ENCODE measurements around the gene ITGB4.

ITGB4 gene

DNA sequence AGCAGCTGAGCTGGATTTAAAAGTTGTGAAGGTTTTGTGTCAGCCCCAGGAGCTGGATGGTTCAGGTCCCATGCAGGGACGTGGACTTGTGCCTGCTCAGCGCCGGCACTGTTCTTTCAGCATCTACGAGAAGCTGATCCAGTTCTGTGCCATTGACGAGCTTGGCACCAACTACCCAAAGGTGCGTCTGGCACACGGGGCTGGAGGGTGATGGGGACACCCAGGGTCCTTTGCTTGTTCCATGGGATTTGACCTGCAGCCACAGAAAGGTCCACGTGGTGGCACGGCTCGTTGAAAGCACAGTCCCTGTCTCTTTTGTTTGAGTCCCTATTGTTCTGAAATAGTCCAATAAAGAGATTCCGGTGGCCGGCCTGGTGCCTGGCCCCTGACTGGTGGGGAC, 18.1 kb upstream of the ITGB4 start:
- Histone ChIP-seq H3K9me3 (replicated peaks in 1 of 11) (no peaks in the 10 kb centered on the region), H3K27me3 (no peaks in the 10 kb centered on the region), H3K4me2 (no peak overlapping the region), H3K4me1 (peaks cover 0 to 28% (median 7%) of the 10 kb centered on the region in 10 experiments; a peak in 17 of 20 replicates), H3K36me3 (peaks cover 98 to 100% (median 100%) of the 10 kb centered on the region in 11 experiments), H4K20me1 (peaks cover 0 to 28% (median 0%) of the 10 kb centered on the region in 11 experiments; a peak in 7 of 22 replicates), H3K9ac (no peak overlapping the region), H3K27ac (0 out of 22 replicates have a peak overlapping the region, but pooled peaks of 1 of the 11 experiments have one; percentile 6), H3K4me3 (no peak overlapping the region)
- TF ChIP-seq Cebpa-rat (IDR thresholded peaks at IDR 0.05): no peak

DNA sequence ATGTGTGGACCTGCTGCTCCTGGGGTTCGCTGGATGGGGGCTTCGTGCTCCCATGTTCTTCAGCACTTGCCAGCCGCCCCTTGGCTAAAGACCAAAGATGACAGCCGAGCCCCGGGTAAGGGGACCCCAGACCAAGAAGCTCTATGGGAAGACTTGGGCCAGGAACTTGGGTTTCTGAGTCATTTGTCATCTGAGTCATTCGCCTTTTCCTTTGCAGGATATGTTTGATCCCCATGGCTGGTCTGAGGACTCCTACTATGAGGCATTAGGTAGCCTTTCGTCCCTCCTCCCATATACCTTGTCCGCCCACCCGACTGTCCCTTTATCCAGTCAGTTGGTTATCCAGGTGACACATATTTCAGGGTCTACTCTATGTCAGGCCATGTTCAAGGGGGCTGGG, 17.7 kb upstream of the ITGB4 start:
- no peaks in the 10 kb centered on the region for H3K27me3 ChIP-seq
- H3K27ac ChIP-seq: 0 out of 22 replicates have a peak overlapping the region, but pooled peaks of 1 of the 11 experiments have one; percentile 6
- no peak overlapping the region for H3K4me2 ChIP-seq
- TF ChIP-seq Cebpa-rat (IDR thresholded peaks at IDR 0.05): no peak
- peaks cover 99 to 100% (median 100%) of the 10 kb centered on the region in 11 experiments for H3K36me3 ChIP-seq
- H3K4me3 ChIP-seq: no peak overlapping the region
- H3K9me3 ChIP-seq (replicated peaks in 1 of 11): no peaks in the 10 kb centered on the region
- H3K9ac ChIP-seq: no peak overlapping the region
- H3K4me1 ChIP-seq: peaks cover 0 to 25% (median 3%) of the 10 kb centered on the region in 10 experiments; a peak in 12 of 20 replicates
- peaks cover 0 to 24% (median 0%) of the 10 kb centered on the region in 11 experiments; a peak in 6 of 22 replicates for H4K20me1 ChIP-seq

DNA sequence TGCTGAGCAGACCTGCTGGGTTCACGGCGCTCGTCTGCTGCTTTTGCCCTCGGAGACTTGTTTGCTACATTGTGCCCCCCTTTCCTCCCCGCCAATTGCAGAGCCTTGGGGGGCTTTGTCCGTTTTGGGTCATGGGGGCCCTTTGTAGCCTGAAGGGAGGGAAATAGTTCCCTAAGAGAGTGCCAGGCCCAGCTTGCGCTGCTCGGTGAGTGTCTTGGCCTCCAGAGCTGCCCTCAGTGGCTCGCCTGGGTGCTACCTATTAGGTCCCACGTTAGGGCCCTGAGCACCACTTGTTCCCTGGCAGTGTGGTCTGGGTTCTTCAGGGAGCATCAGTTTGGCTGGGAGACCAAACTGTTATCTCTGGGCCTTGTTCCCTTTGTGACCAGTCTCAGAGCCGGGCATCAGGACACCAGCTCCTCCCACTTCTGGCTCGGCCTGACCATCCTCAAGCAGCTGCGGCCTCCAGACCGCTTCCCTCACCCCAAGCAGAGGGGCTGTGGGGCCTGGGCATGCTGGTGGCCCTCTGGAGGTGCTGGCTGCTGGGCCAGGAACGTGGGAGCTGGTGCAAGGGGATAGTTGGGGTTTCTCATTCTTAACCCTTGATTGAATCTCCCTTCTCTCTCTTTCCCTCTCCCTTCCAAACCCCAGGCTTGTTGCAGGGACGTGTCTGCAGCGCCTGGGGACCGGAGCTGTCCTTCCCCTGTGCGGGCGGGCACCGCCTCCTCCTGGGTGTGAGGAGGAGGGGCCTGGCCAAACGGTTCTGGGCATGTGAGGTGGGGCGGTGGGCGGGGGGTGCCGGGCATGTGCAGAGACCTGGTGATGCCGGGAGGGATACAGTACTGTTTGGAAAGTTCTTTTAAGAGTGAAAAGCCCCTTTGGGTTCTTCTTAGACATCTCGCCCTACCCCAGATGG, 16.0 kb upstream of the ITGB4 start:
- TF ChIP-seq Cebpa-rat (IDR thresholded peaks at IDR 0.05): no peak
- Histone ChIP-seq H3K36me3 (peaks cover 85 to 89% (median 87%) of the 10 kb centered on the region in 11 experiments), H3K4me2 (no peak overlapping the region)

DNA sequence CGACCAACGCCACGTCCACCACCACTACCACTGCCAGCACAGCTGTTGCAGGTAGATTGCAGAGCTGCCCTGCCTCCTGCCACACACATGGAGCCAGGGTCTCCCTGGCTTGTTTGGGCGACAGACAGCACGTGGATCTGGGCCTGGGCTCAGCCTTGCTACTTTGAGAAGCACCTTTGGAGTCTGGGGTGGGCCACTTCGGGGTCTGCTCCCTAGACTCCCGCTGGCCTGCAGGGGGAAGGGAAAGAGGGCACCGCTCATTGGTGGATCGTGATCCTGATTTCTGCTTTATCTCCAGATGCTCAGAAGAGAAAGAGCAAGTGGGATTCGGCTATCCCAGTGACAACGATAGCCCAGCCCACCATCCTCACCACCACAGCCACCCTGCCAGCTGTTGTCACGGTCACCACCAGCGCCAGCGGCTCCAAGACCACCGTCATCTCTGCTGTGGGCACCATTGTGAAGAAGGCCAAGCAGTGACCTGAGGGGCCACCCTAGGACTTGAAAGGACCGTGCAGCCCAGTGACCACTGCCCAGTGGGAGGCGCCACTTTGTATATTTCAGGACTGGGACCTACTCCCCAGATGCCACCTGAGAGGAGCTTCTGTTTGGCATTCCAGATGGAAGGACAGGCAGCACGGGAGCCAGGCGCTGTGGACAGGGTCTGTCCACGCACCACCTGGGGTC, 15.1 kb upstream of the ITGB4 start:
- H3K9me3 ChIP-seq (replicated peaks in 1 of 11): no peaks in the 10 kb centered on the region
- TF ChIP-seq Cebpa-rat (IDR thresholded peaks at IDR 0.05): no peak
- H4K20me1 ChIP-seq: peaks cover 0 to 12% (median 0%) of the 10 kb centered on the region in 11 experiments; a peak in 2 of 22 replicates
- H3K27me3 ChIP-seq: no peaks in the 10 kb centered on the region
- no peak overlapping the region for H3K9ac ChIP-seq
- H3K36me3 ChIP-seq: peaks cover 76 to 79% (median 77%) of the 10 kb centered on the region in 11 experiments
- 0 out of 22 replicates have a peak overlapping the region, but pooled peaks of 1 of the 11 experiments have one; percentile 43 for H3K27ac ChIP-seq
- no peak overlapping the region for H3K4me2 ChIP-seq
- H3K4me3 ChIP-seq: no peak overlapping the region
- H3K4me1 ChIP-seq: peaks cover 0 to 30% (median 4%) of the 10 kb centered on the region in 10 experiments; a peak in 9 of 20 replicates

More for the DNA sequence above, 16.0 kb upstream of the ITGB4 start:
- Histone ChIP-seq H3K27ac (no peak overlapping the region; a peak in 1 of 22 replicates), H4K20me1 (peaks cover 0 to 16% (median 0%) of the 10 kb centered on the region in 11 experiments; a peak in 2 of 22 replicates), H3K4me1 (peaks cover 0 to 25% (median 0%) of the 10 kb centered on the region in 10 experiments; a peak in 6 of 20 replicates), H3K4me3 (no peak overlapping the region), H3K9ac (no peak overlapping the region), H3K9me3 (replicated peaks in 1 of 11) (no peaks in the 10 kb centered on the region), H3K27me3 (no peaks in the 10 kb centered on the region)

DNA sequence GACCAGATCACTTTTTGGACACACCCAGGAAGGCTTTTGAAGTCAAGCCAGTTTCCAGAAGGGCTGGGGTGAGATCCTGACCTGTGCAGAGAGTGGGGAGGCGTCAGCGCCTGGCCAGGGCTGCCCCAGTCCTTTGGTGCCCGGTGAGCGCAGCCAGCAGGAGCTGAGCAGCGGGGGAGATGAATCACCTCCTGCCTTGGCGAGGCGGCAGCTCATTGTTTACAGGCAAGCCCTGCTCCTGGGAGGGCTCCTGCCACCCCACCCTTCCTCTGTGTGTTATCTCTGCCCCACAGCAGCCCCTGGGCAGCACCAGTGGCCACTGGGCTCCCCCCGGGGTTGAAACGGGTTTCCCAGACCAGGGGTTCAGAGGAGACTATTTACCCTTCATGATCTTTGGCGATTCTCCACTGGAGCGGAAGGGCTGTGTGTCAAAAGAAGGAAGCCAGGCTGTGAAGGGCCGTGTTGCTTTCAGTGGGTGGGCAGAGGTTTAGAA, 14.1 kb upstream of the ITGB4 start:
- H3K4me2 ChIP-seq: peak overlapping the region in 2 of 11 experiments; percentile 9 to 18; a peak in 1 of 22 replicates
- H3K9ac ChIP-seq: peak overlapping the region in 1 of 11 experiments; percentile 1; a peak in 2 of 22 replicates
- TF ChIP-seq Cebpa-rat (IDR thresholded peaks at IDR 0.05): no peak

GRCh38 chr17:75712446-75712845, 8.8 kb upstream of the ITGB4 start:
- Histone ChIP-seq H3K4me2 (peak overlapping the region in 7 of 11 experiments; percentile 7 to 44 (median 16); a peak in 10 of 22 replicates), H4K20me1 (peaks cover 0 to under 1% (median 0%) of the 10 kb centered on the region in 11 experiments; a peak in 1 of 22 replicates), H3K9ac (no peak overlapping the region), H3K36me3 (peaks cover 13 to 16% (median 15%) of the 10 kb centered on the region in 11 experiments), H3K27ac (no peak overlapping the region; a peak in 1 of 22 replicates), H3K4me1 (peaks cover 6 to 27% (median 19%) of the 10 kb centered on the region in 10 experiments; a peak in 17 of 20 replicates), H3K27me3 (no peaks in the 10 kb centered on the region), H3K4me3 (no peak overlapping the region), H3K9me3 (replicated peaks in 1 of 11) (no peaks in the 10 kb centered on the region)
- TF ChIP-seq Cebpa-rat (IDR thresholded peaks at IDR 0.05): no peak

More for the DNA sequence above, 14.1 kb upstream of the ITGB4 start:
- H3K36me3 ChIP-seq: peaks cover 66 to 69% (median 68%) of the 10 kb centered on the region in 11 experiments
- H3K27ac ChIP-seq: peak overlapping the region in 5 of 11 experiments; percentile 6 to 43 (median 28); a peak in 7 of 22 replicates
- no peaks in the 10 kb centered on the region for H3K9me3 ChIP-seq (replicated peaks in 1 of 11)
- no peak overlapping the region for H3K4me3 ChIP-seq
- H4K20me1 ChIP-seq: peaks cover 0 to 12% (median 0%) of the 10 kb centered on the region in 11 experiments; a peak in 2 of 22 replicates
- no peaks in the 10 kb centered on the region for H3K27me3 ChIP-seq
- H3K4me1 ChIP-seq: peaks cover 0 to 35% (median 10%) of the 10 kb centered on the region in 10 experiments; a peak in 15 of 20 replicates

DNA sequence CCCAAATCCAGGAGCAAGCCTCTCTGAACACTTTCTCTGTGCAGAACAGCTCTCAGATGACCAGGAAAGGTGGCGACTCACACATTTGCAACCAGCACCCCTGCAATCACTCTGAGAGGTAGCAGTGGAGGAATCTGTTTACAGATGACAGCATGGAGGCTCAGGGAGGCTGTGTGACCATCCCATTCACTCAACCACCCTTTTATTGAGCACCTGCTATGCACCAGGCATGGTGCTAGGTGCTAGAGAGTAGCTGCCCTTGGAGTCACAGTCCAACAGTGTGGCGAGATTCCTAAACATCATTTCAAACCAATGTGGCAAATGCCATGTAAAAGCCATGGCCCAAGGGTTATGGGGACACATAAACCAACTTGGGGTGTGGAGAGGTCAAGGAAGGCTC, 1.5 kb upstream of the ITGB4 start:
- Histone ChIP-seq H3K27me3 (peaks cover 35 to 53% (median 46%) of the 10 kb centered on the region in 11 experiments), H4K20me1 (0 out of 22 replicates have a peak, but pooled peaks cover 0 to 5% (median 0%) of the 10 kb centered on the region in 11 experiments), H3K9ac (no peak overlapping the region), H3K4me2 (no peak overlapping the region), H3K36me3 (no peaks in the 10 kb centered on the region), H3K4me1 (peaks cover 9 to 38% (median 24%) of the 10 kb centered on the region in 10 experiments; a peak in 18 of 20 replicates), H3K9me3 (replicated peaks in 1 of 11) (no peaks in the 10 kb centered on the region), H3K4me3 (no peak overlapping the region), H3K27ac (no peak overlapping the region)
- no peak for TF ChIP-seq Cebpa-rat (IDR thresholded peaks at IDR 0.05)

DNA sequence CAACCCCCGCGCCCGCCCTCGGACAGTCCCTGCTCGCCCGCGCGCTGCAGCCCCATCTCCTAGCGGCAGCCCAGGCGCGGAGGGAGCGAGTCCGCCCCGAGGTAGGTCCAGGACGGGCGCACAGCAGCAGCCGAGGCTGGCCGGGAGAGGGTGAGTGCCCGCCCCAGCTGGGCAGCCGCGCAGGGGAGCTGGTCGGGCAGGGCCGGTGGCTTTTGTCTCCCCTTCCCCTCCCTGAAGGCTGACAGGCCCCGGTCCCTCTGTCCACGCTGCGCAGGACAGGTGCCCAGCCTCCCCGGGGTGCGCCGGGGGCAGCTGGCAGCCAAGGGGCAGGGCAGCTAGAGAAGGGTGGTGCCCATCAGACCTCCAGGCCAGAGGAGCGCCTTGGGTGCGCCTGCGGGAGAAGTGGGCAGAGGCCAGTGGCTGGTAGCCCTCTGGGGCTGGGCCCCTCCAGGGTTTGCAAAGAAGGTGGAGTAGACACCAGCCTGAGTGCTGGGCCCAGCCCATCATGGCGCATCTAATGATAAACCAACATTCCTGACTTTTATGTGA, 278 bp downstream of the ITGB4 start:
- H3K4me2 ChIP-seq: peak overlapping the region in 8 of 11 experiments; percentile 28 to 91 (median 87); a peak in 11 of 22 replicates
- H3K27me3 ChIP-seq: peaks cover 35 to 53% (median 46%) of the 10 kb centered on the region in 11 experiments
- H3K4me1 ChIP-seq: peaks cover 9 to 44% (median 26%) of the 10 kb centered on the region in 10 experiments; a peak in 18 of 20 replicates
- H3K36me3 ChIP-seq: no peaks in the 10 kb centered on the region
- H3K9ac ChIP-seq: no peak overlapping the region
- no peak for TF ChIP-seq Cebpa-rat (IDR thresholded peaks at IDR 0.05)
- no peaks in the 10 kb centered on the region for H3K9me3 ChIP-seq (replicated peaks in 1 of 11)
- H3K27ac ChIP-seq: no peak overlapping the region
- peak overlapping the region in 4 of 10 experiments; percentile 54 to 70 (median 60); a peak in 8 of 20 replicates for H3K4me3 ChIP-seq
- H4K20me1 ChIP-seq: 0 out of 22 replicates have a peak, but pooled peaks cover 0 to 5% (median 0%) of the 10 kb centered on the region in 11 experiments
